ENCODE data around the gene BMP8B.
"Not testable (repeated sequence)": the region's sequence is repeated elsewhere in the genome, so short reads cannot be mapped to it uniquely, and the experiment has no call there.

The BMP8B gene

DNA sequence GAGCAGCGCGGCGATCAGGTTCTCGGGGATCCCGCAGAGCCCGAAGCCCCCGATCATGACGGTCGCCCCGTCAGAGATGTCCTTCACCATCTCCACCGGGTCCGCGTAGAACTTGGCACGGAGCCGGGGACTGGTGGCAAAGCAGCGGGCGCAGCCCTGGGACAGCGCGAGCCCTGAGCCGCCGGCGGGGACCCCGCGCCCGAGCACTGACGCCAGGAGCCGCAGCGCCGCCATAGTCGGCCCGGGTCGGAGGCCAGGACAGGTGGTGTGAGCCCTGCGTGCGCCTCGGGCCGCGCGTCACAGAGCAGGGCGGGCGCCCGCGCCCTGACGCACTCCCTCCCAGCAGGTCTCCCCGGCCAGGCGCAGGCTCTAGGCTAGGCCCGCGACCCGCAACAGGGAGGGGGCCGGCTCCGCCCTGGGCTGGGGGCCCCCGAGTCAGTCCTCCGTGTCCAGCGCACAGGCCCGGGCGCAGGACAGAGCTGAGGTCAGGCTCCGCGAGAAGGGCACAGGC, 17.6 kb downstream of the BMP8B start, which contains the start of gene OXCT2:
OXCT2 (minus strand) TSS at position 327 of the 511 bp plus-strand sequence; CDS start at position 234, 93 bp downstream.
- TF ChIP-seq CEBPB (IDR thresholded peaks at IDR 0.05); YY1 (IDR thresholded peaks at IDR 0.05; ENCODE audit: low read depth); EGR1 (IDR thresholded peaks at IDR 0.05): not testable (repeated sequence)

DNA sequence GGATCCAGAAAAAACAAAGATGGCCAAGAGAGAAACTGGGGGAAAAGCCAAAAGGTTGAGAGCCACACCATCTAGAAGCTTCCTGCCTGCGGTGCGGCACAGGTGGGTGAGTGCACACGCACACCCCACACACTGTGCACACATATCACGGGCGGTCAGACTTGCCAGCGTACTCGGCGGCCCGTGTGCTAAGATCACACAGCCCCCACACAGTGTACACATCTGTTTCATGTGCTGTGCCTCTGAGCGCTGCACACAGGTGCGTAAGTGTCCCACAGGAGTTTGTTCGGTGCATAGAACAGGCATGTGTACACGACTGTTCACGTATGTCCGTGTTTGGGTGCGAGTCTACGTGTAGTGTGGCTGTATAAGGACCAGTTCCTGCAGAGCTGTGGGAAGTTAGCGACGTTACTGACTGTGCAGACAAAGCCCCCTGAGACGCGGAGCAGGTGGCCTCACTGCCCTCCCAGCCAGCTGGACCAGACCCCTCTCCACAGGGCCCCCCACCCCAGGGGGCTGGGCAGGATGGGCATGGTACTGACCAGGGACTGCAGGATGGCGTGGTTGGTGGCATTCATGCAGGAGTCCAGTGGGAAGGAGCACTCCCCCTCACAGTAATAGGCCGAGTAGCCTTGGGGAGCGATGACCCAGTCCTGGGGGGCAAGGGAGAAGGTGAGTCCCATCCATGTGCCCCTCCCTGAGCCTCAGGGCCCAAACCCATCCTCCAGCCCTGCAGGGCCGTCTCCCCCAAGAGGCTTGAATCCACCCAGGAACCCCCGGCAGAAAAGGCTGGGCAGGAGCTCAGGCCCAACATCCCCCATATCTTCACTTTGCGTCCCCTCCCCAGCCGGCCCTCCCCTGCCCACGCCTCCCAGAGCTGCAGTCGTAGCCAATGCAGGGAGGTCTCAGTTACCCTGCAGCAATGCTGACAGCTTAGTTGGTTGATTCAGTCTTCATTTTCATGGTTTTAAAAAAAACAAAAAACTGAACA, 25.8 kb downstream of the BMP8B start:
- TF ChIP-seq NFIC (IDR thresholded peaks at IDR 0.05): no peak
- no peak for TF ChIP-seq REST (IDR thresholded peaks at IDR 0.05; ENCODE audit: low read depth)

GRCh38 chr1:39761557-39762260, 27.0 kb downstream of the BMP8B start:
- no peak for TF ChIP-seq TEAD4 (IDR thresholded peaks at IDR 0.05)
- TF ChIP-seq ZBTB7A (IDR thresholded peaks at IDR 0.05; ENCODE audit: low read depth): no peak
- no peak for TF ChIP-seq YY1 (IDR thresholded peaks at IDR 0.05; ENCODE audit: low read depth)
- TF ChIP-seq FOXM1 (IDR thresholded peaks at IDR 0.05; ENCODE audit: borderline replicate concordance, low read depth): no peak
- TF ChIP-seq TAF1 (IDR thresholded peaks at IDR 0.05; ENCODE audit: low read depth): no peak
- TF ChIP-seq MAX (IDR thresholded peaks at IDR 0.05): no peak

GRCh38 chr1:39761016-39761415, 27.6 kb downstream of the BMP8B start:
- TF ChIP-seq TAF1 (IDR thresholded peaks at IDR 0.05; ENCODE audit: low read depth): no peak
- TF ChIP-seq CEBPB (IDR thresholded peaks at IDR 0.05): no peak
- TF ChIP-seq REST (IDR thresholded peaks at IDR 0.05; ENCODE audit: low read depth): no peak
- no peak for TF ChIP-seq TEAD4 (IDR thresholded peaks at IDR 0.05)
- TF ChIP-seq MAX (IDR thresholded peaks at IDR 0.05): no peak
- no peak for TF ChIP-seq NFIC (IDR thresholded peaks at IDR 0.05)
- no peak for TF ChIP-seq YY1 (IDR thresholded peaks at IDR 0.05; ENCODE audit: low read depth)
- TF ChIP-seq TCF12 (IDR thresholded peaks at IDR 0.05; ENCODE audit: low read depth): no peak
- TF ChIP-seq USF1 (IDR thresholded peaks at IDR 0.05): no peak
- no peak for TF ChIP-seq CREB1 (IDR thresholded peaks at IDR 0.05; ENCODE audit: low read depth)
- TF ChIP-seq RAD21 (IDR thresholded peaks at IDR 0.05; ENCODE audit: low read depth): no peak
- TF ChIP-seq FOXM1 (IDR thresholded peaks at IDR 0.05; ENCODE audit: borderline replicate concordance, low read depth): no peak
- no peak for TF ChIP-seq EP300 (IDR thresholded peaks at IDR 0.05; ENCODE audit: borderline replicate concordance)
- TF ChIP-seq ZBTB7A (IDR thresholded peaks at IDR 0.05; ENCODE audit: low read depth): no peak
- no peak for TF ChIP-seq EGR1 (IDR thresholded peaks at IDR 0.05)

- TF ChIP-seq YY1 (IDR thresholded peaks at IDR 0.05; ENCODE audit: low read depth) (no peak), CREB1 (IDR thresholded peaks at IDR 0.05; ENCODE audit: low read depth) (no peak), USF1 (IDR thresholded peaks at IDR 0.05) (no peak), EGR1 (IDR thresholded peaks at IDR 0.05) (no peak), RAD21 (IDR thresholded peaks at IDR 0.05; ENCODE audit: low read depth) (no peak), REST (IDR thresholded peaks at IDR 0.05; ENCODE audit: low read depth) (no peak), TCF12 (IDR thresholded peaks at IDR 0.05; ENCODE audit: low read depth) (no peak), EP300 (IDR thresholded peaks at IDR 0.05; ENCODE audit: borderline replicate concordance) (no peak), TAF1 (IDR thresholded peaks at IDR 0.05; ENCODE audit: low read depth) (no peak), TEAD4 (IDR thresholded peaks at IDR 0.05) (no peak), FOXM1 (IDR thresholded peaks at IDR 0.05; ENCODE audit: borderline replicate concordance, low read depth) (no peak), ZBTB7A (IDR thresholded peaks at IDR 0.05; ENCODE audit: low read depth) (no peak), NFIC (IDR thresholded peaks at IDR 0.05) (no peak), MAX (IDR thresholded peaks at IDR 0.05) (no peak)
These were observed 28.3 kb downstream of the BMP8B start for GRCh38 chr1:39760074-39761008.
